GM18507 (cell line): ENCODE measurements around the gene EIF2D.
"Not testable (repeated sequence)": the region's sequence is repeated elsewhere in the genome, so short reads cannot be mapped to it uniquely, and the experiment has no call there.

ENCODE experiments used
- DNase-seq: peaks from one replicate; pipeline ENCODE4 v3.0.0; 2011; ENCODE audit warnings: low read depth; ENCODE audit not compliant: insufficient read length; ENCODE audit errors: extremely low spot score
- FAIRE-seq: peaks from 2 replicates; lab custom pipeline; 2011; peaks lifted over from hg19 to GRCh38; lab: Jason Lieb, UNC

The EIF2D gene

DNA sequence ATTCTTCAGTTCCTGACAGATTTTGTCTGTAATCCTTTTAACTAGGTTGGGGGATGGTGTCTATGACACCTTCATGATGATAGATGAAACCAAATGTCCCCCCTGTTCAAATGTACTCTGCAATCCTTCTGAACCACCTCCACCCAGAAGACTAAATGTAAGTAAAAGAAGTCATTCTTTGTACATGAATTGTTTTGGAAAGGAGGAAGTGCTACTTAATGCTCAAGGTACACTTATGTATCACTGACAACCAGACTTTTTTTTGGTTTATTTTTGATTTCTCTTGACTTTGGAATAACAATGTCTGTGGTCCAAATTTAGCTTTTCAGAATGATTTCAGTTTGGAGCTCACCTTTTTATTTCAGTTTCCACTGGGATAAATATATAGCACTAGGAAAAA is 25.3 kb upstream of the EIF2D start:
- DNase-seq: no peak
- FAIRE-seq: no peak

DNA sequence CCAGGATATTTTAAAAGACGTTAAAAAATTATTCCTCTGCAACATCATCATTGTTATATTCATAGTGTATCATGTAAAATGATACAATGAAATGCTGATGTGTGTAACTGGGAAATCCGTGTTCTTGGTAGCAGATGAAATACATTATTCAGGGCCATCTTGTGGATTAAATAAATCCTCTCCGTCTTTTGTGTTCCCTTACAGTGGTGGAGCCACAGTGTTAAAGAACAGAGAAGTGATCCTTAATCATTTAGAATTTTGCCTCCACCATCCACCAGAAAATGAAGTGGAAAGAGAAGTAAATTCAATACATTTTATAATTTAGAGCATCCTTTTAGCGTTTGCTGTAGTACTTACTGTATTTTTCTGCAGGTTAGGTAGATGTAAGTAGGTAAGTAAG is 24.4 kb upstream of the EIF2D start:
- no peak for FAIRE-seq
- DNase-seq: no peak

DNA sequence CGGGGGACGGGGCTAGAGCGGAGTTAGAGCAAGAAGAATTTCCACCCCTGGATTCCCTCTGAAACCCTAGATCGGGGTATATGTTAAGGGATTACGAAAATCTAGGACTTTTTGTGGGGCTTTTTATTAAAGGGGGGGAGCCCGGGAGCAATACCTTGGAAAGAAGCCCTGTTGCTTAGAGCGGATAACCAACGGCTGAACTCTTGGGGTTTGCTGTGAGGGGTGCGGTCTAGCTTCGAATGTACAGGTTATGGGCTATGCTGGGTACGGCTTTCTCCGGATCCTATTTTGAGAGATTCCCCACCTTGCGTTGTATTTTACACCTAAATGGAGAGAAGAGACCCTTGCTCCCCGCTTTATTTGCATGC is 23.7 kb upstream of the EIF2D start:
- DNase-seq (no peak), FAIRE-seq (no peak)

DNA sequence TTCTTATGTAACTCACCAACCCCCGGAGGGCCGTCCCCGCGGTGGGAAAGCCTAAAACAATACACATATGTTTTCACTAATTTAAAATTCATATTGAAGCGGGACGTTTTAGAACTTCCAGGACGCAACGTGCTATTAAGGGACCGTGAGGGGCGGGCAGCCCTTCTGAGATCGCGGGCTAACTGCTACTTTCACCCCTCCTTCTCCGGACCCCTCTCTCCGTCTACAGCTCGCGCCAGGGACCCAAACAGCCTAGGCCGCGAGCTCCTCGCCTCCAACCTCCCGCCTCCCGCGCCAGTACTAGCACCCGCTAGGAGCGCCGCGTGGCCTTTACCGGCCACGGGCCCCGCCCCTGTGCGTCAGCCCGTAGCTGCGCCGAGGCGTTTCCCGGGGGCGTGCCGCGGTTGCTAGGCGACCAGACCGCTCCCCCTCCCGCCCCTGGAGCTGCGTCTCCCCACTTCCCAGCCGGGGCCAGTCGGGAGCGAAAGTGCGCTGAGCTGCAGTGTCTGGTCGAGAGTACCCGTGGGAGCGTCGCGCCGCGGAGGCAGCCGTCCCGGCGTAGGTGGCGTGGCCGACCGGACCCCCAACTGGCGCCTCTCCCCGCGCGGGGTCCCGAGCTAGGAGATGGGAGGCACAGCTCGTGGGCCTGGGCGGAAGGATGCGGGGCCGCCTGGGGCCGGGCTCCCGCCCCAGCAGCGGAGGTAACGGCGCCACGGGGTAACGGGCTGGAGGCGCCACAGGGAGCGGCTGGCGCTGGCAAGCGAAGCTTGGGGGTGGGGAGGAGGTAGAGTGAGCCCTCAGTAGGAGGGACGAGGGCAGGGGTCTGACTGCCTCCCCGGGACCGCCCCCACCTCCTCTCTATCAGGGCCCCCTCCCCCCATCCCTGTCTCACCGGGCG is 23.1 kb upstream of the EIF2D start, which contains the start of gene DYRK3:
DYRK3 (plus strand) TSS at position 457 of the 898 bp plus-strand sequence; CDS start at position 625, 168 bp downstream.
- peak; percentile 91 for FAIRE-seq

DNA sequence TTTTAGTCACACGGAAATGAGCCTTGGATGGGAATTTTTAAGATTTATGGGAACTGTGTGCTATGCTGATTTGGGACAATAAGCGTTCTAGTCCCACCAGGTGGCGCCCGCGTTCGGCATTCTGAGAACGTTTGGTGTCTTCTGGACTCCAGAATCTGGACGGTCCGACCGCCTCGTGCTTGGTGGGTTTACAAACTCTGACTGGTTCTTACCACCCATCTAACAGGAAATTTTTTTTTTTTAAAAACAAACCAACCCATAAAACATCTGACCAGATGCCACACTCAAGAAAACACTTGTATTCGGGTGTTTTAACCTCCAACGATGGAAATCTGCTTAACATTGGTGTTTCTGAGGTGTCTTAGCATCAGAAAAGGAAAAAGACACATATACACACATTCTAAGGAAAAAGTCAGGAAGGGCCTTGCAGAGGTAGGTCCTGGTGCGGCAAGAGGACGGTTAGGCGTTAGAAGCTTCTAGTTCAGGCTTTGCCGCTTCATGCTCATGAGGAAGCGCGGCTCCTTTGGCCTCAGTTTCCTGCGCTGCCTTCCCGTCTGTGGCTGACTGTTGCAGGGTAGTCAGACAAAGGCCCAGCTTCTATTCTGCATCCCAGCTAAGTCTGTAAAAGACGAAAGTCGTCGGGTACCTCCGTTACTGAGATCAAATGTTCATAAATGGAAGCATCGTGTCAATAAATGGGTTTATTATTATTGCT is 22.3 kb upstream of the EIF2D start:
- FAIRE-seq (peak; percentile 73), DNase-seq (no peak)

More for the DNA sequence above, 23.1 kb upstream of the EIF2D start, which contains the start of gene DYRK3:
- DNase-seq: peak; percentile 92

DNA sequence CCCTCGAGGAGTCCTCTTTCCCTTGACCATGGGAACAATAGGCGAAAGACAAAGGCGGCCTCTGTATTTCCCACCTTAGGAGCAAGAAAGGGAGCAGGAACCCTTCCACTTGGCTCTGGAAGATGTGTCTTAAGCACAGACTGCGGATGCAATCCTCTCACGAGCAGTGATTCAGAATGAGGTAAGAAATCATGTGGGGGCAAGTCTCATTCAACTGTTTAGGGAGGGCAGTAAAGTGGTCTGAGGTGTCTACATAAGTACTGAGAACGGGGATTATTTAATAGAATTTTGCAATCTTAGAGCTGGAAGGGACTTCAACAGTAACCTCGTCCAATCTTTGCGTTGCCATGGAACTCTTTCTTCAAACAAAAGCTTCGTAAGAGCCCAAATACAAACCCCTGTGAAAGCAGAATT is 21.4 kb upstream of the EIF2D start:
- DNase-seq (no peak), FAIRE-seq (no peak)

DNA sequence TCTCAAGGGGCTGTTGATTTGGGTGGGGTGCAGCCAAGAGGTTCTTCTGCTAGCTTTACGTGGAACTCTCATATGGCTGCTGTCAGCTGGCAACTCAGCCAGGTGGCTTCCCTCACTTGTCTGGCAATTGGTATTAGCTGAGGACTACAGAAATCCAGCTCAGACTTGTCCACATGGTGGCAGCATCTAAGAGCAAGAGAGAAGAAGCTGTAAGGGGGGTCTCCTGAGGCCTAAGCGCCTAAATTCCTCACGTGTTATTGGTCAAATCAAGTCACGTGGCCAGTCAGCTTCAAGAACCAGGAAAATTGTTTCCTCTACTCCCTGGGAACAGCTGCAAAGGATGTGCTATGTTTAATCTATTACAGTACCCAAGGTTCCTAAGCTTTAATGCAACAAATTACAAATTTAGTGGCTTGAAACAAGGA is 18.8 kb upstream of the EIF2D start:
- FAIRE-seq (peak; percentile 59), DNase-seq (no peak)

DNA sequence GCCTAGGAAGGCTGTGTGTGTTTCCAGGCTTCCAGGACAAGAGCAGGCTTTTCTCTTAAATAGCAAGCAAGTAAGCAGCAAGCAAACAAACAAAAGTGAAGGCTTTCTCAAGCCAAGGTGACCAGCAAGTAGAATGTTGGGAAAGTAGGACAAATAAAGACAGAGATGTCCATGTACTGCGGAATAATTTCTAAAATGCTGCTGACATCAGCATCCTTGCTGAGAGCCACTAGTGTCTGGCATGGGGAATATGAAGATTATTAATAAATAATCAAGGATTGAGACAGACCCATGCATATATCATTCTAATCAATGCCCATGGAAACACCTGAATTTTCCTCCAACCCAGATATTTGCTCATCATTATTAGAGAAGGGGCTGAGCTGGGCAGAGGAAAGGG is 16.7 kb upstream of the EIF2D start:
- DNase-seq (no peak), FAIRE-seq (no peak)

DNA sequence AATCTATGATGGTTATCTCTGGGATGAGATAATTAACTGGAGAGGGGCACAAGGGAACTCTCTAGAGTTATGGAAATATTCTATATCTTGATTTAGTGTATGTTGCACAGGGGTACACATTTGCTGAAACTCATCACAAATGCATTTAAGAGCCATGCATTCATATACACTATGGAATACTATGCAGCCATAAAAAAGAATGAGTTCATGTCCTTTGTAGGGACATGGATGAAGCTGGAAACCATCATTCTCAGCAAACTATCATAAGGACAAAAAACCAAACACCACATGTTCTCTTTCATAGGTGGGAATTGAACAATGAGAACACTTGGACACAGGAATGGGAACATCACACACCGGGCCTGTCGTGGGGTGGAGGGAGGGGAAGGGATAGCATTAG is 14.1 kb upstream of the EIF2D start:
- not testable (repeated sequence) for FAIRE-seq, DNase-seq

DNA sequence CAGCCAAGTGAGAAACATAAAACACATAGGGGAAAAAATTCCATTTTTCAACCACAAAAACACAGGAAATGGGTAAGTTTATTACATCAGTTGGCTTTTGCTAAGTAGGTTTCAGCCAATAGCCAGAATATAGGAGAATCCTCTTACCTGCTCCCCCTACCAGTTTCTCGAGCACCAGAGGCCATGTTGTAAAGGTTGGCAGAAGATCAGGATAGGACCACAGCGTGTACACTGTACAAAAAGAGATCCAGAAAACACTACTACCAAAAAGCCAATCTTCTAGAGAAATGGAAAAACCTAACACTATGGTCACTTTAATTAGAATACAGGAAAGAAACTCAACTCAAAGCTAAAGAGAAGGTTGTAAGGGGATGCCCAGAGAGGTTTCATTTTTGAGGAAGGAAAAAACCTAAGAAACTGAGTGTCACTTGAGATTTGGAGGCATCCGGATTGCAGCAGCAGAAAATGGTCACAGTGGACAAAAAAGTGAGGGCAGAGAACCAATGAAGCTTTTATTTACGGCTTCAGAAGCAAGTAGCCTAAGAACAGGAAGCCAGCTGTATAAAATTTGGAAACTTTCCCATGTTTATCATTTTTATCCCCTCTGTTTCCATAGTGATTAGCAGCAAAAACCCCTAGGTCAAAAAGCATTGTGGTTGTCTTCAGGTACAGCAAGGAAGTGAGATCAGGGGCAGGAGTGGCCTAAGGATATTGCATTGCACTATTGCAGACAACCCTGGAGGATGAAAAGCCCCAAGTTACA is 2.9 kb downstream of the EIF2D start:
- DNase-seq (no peak), FAIRE-seq (peak; percentile 83)

DNA sequence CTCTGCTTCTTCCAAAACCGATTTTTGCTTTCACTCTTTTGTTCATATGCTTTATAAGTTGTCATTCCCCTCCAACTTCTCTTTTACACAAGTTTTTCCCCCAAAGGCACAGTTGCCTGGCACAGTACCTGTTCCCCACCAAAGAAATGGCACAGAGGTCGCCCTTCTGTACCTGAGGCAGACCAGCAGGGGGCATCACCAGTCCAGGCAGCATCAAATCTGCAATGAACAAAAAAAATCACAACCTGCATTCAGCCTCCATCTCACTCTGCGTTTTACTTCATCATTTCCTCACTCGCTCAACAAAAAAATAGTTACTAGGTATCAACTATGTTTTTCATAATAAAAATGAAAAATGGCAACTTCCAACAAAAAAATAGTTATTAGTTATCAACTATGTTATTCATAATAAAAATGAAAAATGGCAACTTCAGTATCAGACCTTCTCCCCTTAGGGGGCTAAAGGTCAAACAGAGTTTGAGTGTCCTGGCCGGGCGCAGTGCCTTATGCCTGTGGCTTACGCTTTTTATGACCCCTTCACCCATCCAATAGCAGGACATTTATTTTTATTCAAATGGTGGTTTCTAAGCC is 4.1 kb downstream of the EIF2D start:
- DNase-seq: no peak
- FAIRE-seq: peak; percentile 65

DNA sequence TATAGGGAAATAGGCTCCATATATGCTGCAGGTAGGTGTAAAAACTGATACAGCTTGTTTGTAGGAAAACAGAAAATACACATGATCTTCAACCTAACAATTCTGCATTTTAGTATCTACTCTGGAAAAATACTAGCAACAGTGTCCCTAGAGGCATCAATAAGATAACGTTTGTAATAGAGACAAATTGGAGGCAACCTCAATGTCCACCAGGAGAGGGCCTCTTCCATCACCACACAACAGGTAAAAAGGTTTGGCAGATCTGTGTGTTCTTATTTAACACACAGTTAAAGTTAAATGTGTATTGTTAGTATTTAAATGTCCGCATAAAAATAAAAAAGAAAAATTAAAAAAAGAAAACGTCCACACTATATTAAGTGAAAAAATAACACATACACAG is 5.4 kb downstream of the EIF2D start:
- DNase-seq (no peak), FAIRE-seq (peak; percentile 31)

DNA sequence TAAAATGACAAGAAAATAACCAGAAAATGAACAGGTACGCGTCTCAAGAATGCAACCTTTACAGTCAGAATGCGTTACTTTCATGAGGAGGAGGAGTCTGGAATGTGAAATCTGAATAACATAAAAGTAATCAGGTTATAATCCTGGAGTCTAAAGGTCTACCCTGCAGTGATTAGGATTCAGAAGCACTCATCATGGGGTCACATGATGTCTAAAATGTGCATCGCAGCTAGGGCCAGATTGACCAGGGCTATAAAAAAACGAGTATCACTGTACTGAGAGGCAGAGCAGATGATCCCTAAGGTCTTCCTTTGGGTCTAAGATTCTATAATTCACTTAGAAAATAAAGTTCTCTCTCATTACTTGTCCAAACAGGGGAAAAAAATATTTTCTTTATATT is 7.4 kb downstream of the EIF2D start:
- no peak for FAIRE-seq
- DNase-seq: no peak

DNA sequence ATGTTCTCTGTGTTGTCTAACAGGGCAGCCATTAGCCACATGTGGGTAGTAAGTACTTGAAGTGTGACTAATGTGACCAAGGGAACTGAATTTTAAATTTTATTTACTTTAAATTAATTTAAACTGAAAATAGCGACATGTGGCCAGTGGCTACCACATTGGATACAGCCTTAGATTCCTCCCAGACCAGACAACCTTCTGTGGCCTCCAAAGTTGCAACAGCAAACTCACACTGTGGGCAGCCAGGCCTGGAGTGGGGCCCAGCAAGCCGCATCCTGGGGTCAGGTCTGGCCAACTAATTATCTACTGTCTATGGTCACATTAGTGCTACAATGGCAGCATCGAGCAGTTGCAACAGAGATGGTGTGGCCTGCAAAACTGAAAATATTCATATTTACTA is 11.7 kb downstream of the EIF2D start:
- no peak for FAIRE-seq

DNA sequence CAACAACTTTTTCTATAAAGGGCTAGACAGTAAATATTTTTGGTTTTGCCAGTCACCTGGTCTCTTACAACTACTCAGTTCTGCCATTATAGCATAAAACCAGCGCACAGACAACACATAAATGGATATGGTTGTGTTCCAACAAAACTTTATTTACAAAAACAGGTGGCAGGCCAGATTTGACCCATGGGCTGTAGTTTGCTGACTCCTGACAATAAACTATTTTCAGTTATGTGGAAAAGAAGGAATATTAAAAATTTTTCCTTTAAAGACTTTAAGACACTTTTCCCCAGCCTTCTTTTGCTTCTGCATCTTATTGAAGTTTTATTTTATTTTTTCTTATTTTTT is 16.0 kb downstream of the EIF2D start:
- no peak for FAIRE-seq
- no peak for DNase-seq

More for the DNA sequence above, 11.7 kb downstream of the EIF2D start:
- DNase-seq: no peak

DNA sequence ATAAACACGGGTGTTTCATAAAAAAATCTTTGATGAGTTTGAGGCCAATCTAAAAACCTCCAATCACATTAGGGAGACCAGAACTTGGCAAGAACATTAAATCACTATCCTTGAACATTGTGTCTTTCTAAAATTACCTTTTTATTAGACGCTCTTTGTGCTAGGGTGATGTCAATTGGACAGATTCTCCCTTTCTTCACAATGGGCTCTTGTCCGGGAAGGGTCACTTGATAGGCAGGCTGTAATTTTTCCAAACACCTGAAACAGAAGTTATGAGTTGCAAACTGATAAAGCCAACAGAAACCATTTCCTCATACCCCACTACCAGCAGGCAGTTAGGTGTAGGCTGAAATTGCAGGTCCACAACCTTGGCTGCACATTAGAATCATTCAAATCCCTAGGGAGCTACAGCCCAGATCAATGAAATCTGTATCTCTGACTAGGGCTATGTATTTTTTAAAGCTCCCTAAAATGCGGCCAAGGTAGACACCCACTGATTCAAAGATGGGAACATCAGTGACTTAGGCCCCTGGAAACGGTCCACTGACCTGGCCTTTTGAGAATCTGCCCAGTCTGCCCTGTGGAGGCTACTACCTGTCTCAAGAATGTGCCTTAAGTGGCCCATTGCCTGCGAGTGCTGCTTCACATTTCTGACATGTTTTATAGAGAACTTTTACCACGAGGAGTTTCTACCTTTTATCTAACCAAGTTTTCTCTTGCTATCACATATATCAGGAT is 16.5 kb downstream of the EIF2D start:
- no peak for DNase-seq
- no peak for FAIRE-seq

DNA sequence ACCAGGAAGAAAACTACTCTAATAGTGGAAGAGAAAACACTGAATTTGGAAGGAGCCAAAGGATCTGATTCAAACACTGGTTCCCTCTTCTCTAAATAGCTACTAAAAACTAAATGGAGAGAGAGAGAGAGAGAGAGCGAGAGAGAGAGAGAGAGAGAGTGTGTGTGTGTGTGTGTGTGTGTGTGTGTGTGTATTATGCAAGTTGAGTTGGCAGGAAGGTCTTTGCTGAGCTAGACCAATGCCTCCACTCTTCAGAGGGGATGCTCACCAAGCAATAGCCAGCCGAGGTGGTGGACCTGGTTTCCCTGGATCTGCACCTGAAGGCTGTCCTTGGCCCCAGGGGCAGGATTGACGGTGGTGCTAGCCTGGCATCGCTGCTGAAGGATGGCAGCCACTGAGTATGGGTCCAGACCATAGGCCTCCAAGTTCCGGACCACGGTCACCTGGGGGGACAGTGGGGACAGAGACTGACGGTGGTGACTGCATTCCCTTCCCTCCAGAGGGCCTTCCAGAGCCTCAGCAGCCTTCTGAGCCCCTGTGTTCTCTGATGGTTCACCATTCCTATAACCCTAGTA is 18.8 kb downstream of the EIF2D start:
- FAIRE-seq (no peak), DNase-seq (no peak)

DNA sequence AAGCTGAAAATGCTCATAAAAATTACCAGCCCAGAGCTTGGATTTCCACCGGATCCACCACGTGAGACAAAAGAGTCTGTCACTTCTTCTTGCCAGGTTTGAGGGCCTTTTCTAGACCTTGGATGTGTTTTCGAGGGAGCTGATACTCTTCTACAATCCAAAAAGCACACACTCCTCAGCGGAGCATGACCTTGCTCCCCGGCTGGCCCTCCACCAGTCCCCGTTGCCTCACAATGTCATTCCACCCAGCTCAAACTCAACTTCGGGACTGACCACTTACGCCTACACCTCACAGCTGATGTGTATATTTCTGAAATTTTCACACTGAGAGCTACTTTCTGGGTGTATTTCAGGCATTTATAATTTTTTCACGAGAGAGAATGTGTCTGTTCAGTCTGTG is 20.6 kb downstream of the EIF2D start:
- DNase-seq (no peak), FAIRE-seq (no peak)

DNA sequence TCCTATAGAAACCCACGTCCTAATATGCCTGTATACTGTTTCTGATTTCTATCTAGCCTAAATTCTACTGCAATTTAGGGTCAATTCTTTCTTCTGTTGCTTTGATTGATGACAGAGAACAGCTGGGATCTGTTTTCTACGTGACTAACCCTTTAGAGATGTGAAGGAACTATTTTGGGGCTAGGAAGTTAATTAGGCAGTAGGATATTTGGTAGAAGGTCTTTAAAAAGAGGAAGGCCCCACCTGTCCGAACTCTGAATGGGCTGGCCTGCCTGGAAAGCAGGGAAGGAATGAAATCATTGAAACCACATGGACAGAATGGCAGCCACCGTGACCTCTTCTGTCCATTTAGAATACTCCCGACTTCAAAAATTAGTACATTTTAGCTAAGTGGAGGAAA is 21.0 kb downstream of the EIF2D start:
- no peak for FAIRE-seq
- no peak for DNase-seq
